IPS-15b (cell line): Measurements from ENCODE around the gene EDC3.
"Not testable (repeated sequence)": the region's sequence is repeated elsewhere in the genome, so short reads cannot be mapped to it uniquely, and the experiment has no call there.

Experiments
- H3K27me3 ChIP-seq: one replicate; pipeline ENCODE4 v1.6.1; 2013; ENCODE audit warnings: low read length; ENCODE audit not compliant: control insufficient read depth, insufficient read depth
- H3K36me3 ChIP-seq: one replicate; pipeline ENCODE4 v1.6.1; 2013; ENCODE audit warnings: low read length; ENCODE audit not compliant: control insufficient read depth, insufficient read depth
- H3K4me1 ChIP-seq: one replicate; pipeline ENCODE4 v1.6.1; 2013; ENCODE audit warnings: mild to moderate bottlenecking, low read length; ENCODE audit not compliant: control insufficient read depth, insufficient read depth
- H3K4me3 ChIP-seq: one replicate; pipeline ENCODE4 v1.5.1; 2013; ENCODE audit warnings: low read depth, low read length
- H3K9ac ChIP-seq: one replicate; pipeline ENCODE4 v1.6.1; 2013; ENCODE audit warnings: low read depth, mild to moderate bottlenecking, low read length
- H3K9me3 ChIP-seq: one replicate; pipeline ENCODE4 v1.6.1; 2013; ENCODE audit warnings: mild to moderate bottlenecking, low read length; ENCODE audit not compliant: control insufficient read depth, insufficient read depth

The EDC3 gene

GRCh38 chr15:74663303-74664027, 32.4 kb downstream of the EDC3 start:
- Histone ChIP-seq H3K36me3 (no peaks in the 10 kb centered on the region), H3K27me3 (no peaks in the 10 kb centered on the region), H3K4me3 (no peak overlapping the region), H3K4me1 (peaks cover 4% of the 10 kb centered on the region), H3K9me3 (no peaks in the 10 kb centered on the region), H3K9ac (no peak overlapping the region)

- no peak overlapping the region for H3K9ac ChIP-seq
- no peaks in the 10 kb centered on the region for H3K9me3 ChIP-seq
- no peaks in the 10 kb centered on the region for H3K36me3 ChIP-seq
- no peak overlapping the region for H3K4me3 ChIP-seq
- H3K4me1 ChIP-seq: peaks cover 4% of the 10 kb centered on the region
- H3K27me3 ChIP-seq: no peaks in the 10 kb centered on the region
These were observed 33.6 kb downstream of the EDC3 start for GRCh38 chr15:74662064-74662860.

GRCh38 chr15:74661280-74661679, 34.5 kb downstream of the EDC3 start:
- H3K9me3 ChIP-seq, H3K27me3 ChIP-seq, H3K4me3 ChIP-seq, H3K9ac ChIP-seq, H3K36me3 ChIP-seq, H3K4me1 ChIP-seq: not testable (repeated sequence)

DNA sequence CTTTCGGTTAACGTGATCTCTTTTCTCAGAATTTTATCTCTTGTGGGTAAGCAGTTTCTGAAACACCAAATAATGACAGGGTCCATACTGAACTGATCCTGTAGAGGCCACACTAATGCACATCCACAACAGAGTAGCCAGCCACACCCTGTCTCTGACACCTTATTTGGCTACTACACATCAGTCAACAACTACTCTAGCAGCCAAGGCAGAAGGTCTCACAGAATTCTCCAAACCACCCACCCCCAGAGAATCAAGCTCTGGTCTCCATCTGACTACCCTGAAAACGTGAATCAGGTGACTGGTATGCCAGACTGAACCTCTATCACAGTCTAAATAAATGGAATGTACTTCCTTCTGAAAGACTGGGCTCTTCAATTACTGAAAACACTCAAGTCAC, 38.0 kb downstream of the EDC3 start:
- Histone ChIP-seq H3K36me3 (peaks cover 4% of the 10 kb centered on the region), H3K27me3 (no peaks in the 10 kb centered on the region), H3K4me1 (no peaks in the 10 kb centered on the region), H3K9ac (no peak overlapping the region), H3K9me3 (no peaks in the 10 kb centered on the region), H3K4me3 (no peak overlapping the region)

- H3K36me3 ChIP-seq: peaks cover 4% of the 10 kb centered on the region
- no peak overlapping the region for H3K9ac ChIP-seq
- H3K9me3 ChIP-seq: no peaks in the 10 kb centered on the region
- no peak overlapping the region for H3K4me3 ChIP-seq
- no peaks in the 10 kb centered on the region for H3K27me3 ChIP-seq
- H3K4me1 ChIP-seq: no peaks in the 10 kb centered on the region
These were observed 38.8 kb downstream of the EDC3 start for GRCh38 chr15:74656935-74657535.

- Histone ChIP-seq H3K27me3 (no peaks in the 10 kb centered on the region), H3K4me3 (no peak overlapping the region), H3K36me3 (peaks cover 6% of the 10 kb centered on the region), H3K9me3 (no peaks in the 10 kb centered on the region), H3K4me1 (no peaks in the 10 kb centered on the region), H3K9ac (no peak overlapping the region)
These were observed 40.4 kb downstream of the EDC3 start for GRCh38 chr15:74655424-74655823.

DNA sequence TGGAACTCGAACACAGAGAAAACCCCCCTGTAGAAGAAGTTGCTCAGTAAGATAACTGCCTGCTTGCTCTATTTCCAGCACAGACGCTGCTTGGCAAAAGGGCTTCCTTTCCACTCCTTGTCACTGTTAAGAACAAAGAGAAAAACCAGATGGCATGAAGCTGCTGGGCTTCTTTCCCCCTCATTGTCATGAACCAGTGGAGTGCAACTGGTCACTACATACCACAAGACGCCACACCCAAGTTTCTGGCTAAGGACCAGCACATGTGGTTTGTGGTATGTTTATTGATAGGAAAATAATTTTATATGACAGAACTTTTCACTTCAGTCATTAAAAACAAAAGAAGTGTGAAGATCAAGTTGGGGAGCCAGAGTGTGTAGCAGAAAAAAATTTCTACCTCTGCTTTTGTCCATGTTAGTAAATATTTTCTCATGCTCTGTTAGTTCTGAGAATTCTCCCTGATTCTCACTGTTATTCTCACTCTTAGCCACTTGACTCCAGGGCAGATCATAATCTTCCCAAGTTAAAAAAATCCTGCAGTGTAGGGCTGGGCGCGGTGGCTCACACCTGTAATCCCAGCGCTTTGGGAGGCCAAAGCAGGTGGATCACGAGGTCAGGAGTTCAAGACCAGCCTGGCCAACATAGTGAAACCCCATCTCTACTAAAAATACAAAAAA, 42.3 kb downstream of the EDC3 start:
- no peaks in the 10 kb centered on the region for H3K4me1 ChIP-seq

GRCh38 chr15:74651242-74651741, 44.5 kb downstream of the EDC3 start:
- Histone ChIP-seq H3K27me3 (no peaks in the 10 kb centered on the region), H3K9ac (no peak overlapping the region), H3K9me3 (no peaks in the 10 kb centered on the region), H3K36me3 (peaks cover 6% of the 10 kb centered on the region), H3K4me1 (no peaks in the 10 kb centered on the region), H3K4me3 (no peak overlapping the region)

More for the DNA sequence above, 42.3 kb downstream of the EDC3 start:
- Histone ChIP-seq H3K9ac (no peak overlapping the region), H3K27me3 (no peaks in the 10 kb centered on the region), H3K36me3 (peaks cover 6% of the 10 kb centered on the region), H3K4me3 (no peak overlapping the region), H3K9me3 (no peaks in the 10 kb centered on the region)

GRCh38 chr15:74648051-74648842, 47.6 kb downstream of the EDC3 start:
- H3K9ac ChIP-seq: no peak overlapping the region
- no peaks in the 10 kb centered on the region for H3K4me1 ChIP-seq
- H3K9me3 ChIP-seq: no peaks in the 10 kb centered on the region
- peaks cover 3% of the 10 kb centered on the region for H3K36me3 ChIP-seq
- no peak overlapping the region for H3K4me3 ChIP-seq
- no peaks in the 10 kb centered on the region for H3K27me3 ChIP-seq

GRCh38 chr15:74646480-74646879, 49.3 kb downstream of the EDC3 start:
- no peaks in the 10 kb centered on the region for H3K9me3 ChIP-seq
- H3K4me1 ChIP-seq: peaks cover 13% of the 10 kb centered on the region
- no peak overlapping the region for H3K9ac ChIP-seq
- H3K4me3 ChIP-seq: no peak overlapping the region
- H3K36me3 ChIP-seq: peaks cover under 1% of the 10 kb centered on the region
- no peaks in the 10 kb centered on the region for H3K27me3 ChIP-seq

DNA sequence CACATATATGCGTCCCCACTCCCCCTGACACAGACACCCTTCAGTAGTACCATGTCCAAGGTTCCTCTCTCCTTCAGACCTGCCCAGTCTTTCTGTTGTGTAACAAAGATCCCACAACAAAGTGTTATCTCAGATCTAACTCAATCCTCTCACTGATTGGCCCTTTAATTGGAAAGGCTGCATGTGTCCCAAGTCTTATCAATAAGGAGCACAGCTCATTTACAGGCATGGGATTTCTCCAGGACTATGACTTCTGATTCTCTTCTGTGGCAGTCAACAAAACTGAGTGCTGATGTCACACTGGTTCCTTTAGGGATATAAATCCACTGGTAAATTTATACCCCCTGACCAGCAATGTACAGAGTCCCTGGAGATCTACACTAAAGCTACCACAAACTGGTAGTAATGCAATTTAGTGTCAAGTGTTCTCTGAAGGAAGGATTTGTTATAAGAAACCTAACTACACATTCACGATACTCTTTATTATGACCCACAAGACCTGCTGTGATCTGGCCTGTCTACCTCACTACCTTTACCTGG, 52.1 kb downstream of the EDC3 start:
- Histone ChIP-seq H3K4me1 (peaks cover 13% of the 10 kb centered on the region), H3K4me3 (no peak overlapping the region), H3K9ac (no peak overlapping the region), H3K9me3 (no peaks in the 10 kb centered on the region), H3K27me3 (no peaks in the 10 kb centered on the region), H3K36me3 (peaks cover 13% of the 10 kb centered on the region)
